ENCODE data around the gene SLC35G6.

SLC35G6 gene

GRCh38 chr17:7530023-7530900 lies 49.0 kb downstream of the SLC35G6 start:
- WGBS: 89% methylated on average over 4 of the region's 6 CpGs
- no peak for DNase-seq
- Histone ChIP-seq H2AFZ (ENCODE audit: low read depth, low read length) (no peak overlapping the region), H2BK120ac (ENCODE audit: low read depth, low read length) (no peak overlapping the region), H2BK5ac (ENCODE audit: low read depth, low read length, poor library complexity, severe bottlenecking) (no peak overlapping the region), H3K27ac (ENCODE audit: low read length, poor library complexity, severe bottlenecking) (no peak overlapping the region), H3K9me3 (ENCODE audit: control insufficient read depth, low read length) (peaks cover 30% of the 10 kb centered on the region), H3K18ac (ENCODE audit: low read depth in 1 of 2, low read length in 2 of 2) (no peak overlapping the region), H3K36me3 (ENCODE audit: control insufficient read depth in 1 of 2, insufficient read depth in 2 of 2, low read depth in 1 of 2, low read length in 2 of 2) (no peaks in the 10 kb centered on the region), H4K91ac (ENCODE audit: low read length) (no peak overlapping the region), H3K4me1 (ENCODE audit: control insufficient read depth, insufficient read depth, low read depth, low read length) (no peaks in the 10 kb centered on the region), H3K27me3 (ENCODE audit: control insufficient read depth in 1 of 2, insufficient read depth in 1 of 2, low read length in 2 of 2) (no peaks in the 10 kb centered on the region), H2AK5ac (ENCODE audit: low read length, severe bottlenecking) (no peak overlapping the region), H2BK12ac (ENCODE audit: low read length in 2 of 2) (no peak overlapping the region), H3K23ac (ENCODE audit: low read length in 2 of 2) (no peak overlapping the region), H3K9ac (ENCODE audit: low read length) (no peak overlapping the region), H3K4ac (ENCODE audit: low read depth in 1 of 2, low read length in 2 of 2) (no peak overlapping the region), H3K4me2 (ENCODE audit: low read length, poor library complexity, severe bottlenecking) (no peak overlapping the region), H4K8ac (ENCODE audit: low read length) (no peak overlapping the region), H3K4me3 (ENCODE audit: insufficient read depth in 1 of 2, low read depth in 1 of 2, low read length in 2 of 2) (no peak overlapping the region), H2BK15ac (ENCODE audit: low read depth, poor library complexity, severe bottlenecking) (no peak overlapping the region), H3K14ac (ENCODE audit: low read length in 2 of 2) (no peak overlapping the region), H3K79me1 (replicated peaks; ENCODE audit: low read length, poor library complexity, severe bottlenecking) (no peaks in the 10 kb centered on the region)

Measured in mesenchymal stem cell (in vitro differentiated cells and primary cell).